ENCODE results near the gene SEPTIN11.
A peak's percentile ranks its signal among the peaks of the same experiment; 100 is the strongest.

SEPTIN11 gene

GRCh38 chr4:76949276-76950051, at the start of gene SEPTIN11:
SEPTIN11 (plus strand) TSS chr4:76949752; CDS start chr4:76949904, 152 bp downstream.
- peak; percentile 90 for DNase-seq (ENCODE audit: low spot score)

- no peak for DNase-seq (ENCODE audit: low spot score)
Measured at GRCh38 chr4:76902233-76902890, 47.2 kb upstream of the SEPTIN11 start.

- no peak for DNase-seq (ENCODE audit: low spot score)
Measured at GRCh38 chr4:76904646-76905190, 44.8 kb upstream of the SEPTIN11 start.

GRCh38 chr4:76905521-76905920, 44.0 kb upstream of the SEPTIN11 start:
- no peak for DNase-seq (ENCODE audit: low spot score)

- DNase-seq (ENCODE audit: low spot score) = no peak
Measured at GRCh38 chr4:76909711-76910110, 39.8 kb upstream of the SEPTIN11 start.

GRCh38 chr4:76920715-76921114, 28.8 kb upstream of the SEPTIN11 start:
- DNase-seq (ENCODE audit: low spot score) = no peak

GRCh38 chr4:76923619-76924357, 25.8 kb upstream of the SEPTIN11 start:
- no peak for DNase-seq (ENCODE audit: low spot score)

GRCh38 chr4:76926841-76927240, 22.7 kb upstream of the SEPTIN11 start:
- no peak for DNase-seq (ENCODE audit: low spot score)

GRCh38 chr4:76930685-76931084, 18.9 kb upstream of the SEPTIN11 start:
- no peak for DNase-seq (ENCODE audit: low spot score)

GRCh38 chr4:76931087-76931486, 18.5 kb upstream of the SEPTIN11 start:
- DNase-seq (ENCODE audit: low spot score) = no peak

- DNase-seq (ENCODE audit: low spot score) = no peak
Measured at GRCh38 chr4:76931576-76932276, 17.8 kb upstream of the SEPTIN11 start.

GRCh38 chr4:76939184-76939583, 10.4 kb upstream of the SEPTIN11 start:
- no peak for DNase-seq (ENCODE audit: low spot score)

GRCh38 chr4:76943129-76943620, 6.4 kb upstream of the SEPTIN11 start:
- DNase-seq (ENCODE audit: low spot score) = no peak

- DNase-seq (ENCODE audit: low spot score) = peak; percentile 91
Measured at GRCh38 chr4:76943790-76944189, 5.8 kb upstream of the SEPTIN11 start.

GRCh38 chr4:76947369-76947768, 2.2 kb upstream of the SEPTIN11 start:
- DNase-seq (ENCODE audit: low spot score) = no peak

GRCh38 chr4:76948443-76949275, 893 bp upstream of the SEPTIN11 start:
- peak; percentile 74 for DNase-seq (ENCODE audit: low spot score)

- DNase-seq (ENCODE audit: low spot score) = peak; percentile 45
Measured at GRCh38 chr4:76950052-76950955, 752 bp downstream of the SEPTIN11 start.

- no peak for DNase-seq (ENCODE audit: low spot score)
Measured at GRCh38 chr4:76950956-76951671, 1.6 kb downstream of the SEPTIN11 start.

GRCh38 chr4:76951672-76952010, 2.1 kb downstream of the SEPTIN11 start:
- DNase-seq (ENCODE audit: low spot score) = no peak
